MCF 10A (cell line): Measurements from ENCODE around the gene TRAPPC12. TPM values are rescaled to one million over a fixed set of nuclear protein-coding genes. Genes with fewer than 3 reads are reported as not detected.
A peak's percentile ranks its signal among the peaks of the same experiment; 100 is the strongest.

ENCODE experiments used
- BruUV-seq: library from RNA; stranded (reverse); fragments of 400-500 nt; replicated peaks from 2 replicates; lab custom pipeline; 2021; lab: Mats Ljungman, UMichigan
- CTCF ChIA-PET: fragments of 300-600 bp; sonication (Branson Sonifier 250); formaldehyde crosslinking; extraction: SDS; loops from one replicate; lab custom pipeline; 2021; ENCODE audit warnings: antibody characterized with exemption, inconsistent platforms; lab: Yijun Ruan, JAX
- POLR2A ChIA-PET: fragments of 300-600, 350-650 bp; sonication (Branson Sonifier 250); formaldehyde crosslinking; extraction: SDS; loops from one replicate; lab custom pipeline; 2020; ENCODE audit warnings: antibody characterized with exemption, inconsistent platforms; lab: Yijun Ruan, JAX
- DNase-seq: peaks from one replicate; pipeline ENCODE4 v3.0.0-alpha.2; 2018; ENCODE audit not compliant: unreplicated experiment
- H3K27ac Mint-ChIP-seq: one replicate; pipeline ENCODE4 v1.8.0; 2022; ENCODE audit warnings: mild to moderate bottlenecking, low read depth, mixed read lengths; ENCODE audit not compliant: unreplicated experiment
- H3K27me3 Mint-ChIP-seq: one replicate; pipeline ENCODE4 v1.8.0; 2022; ENCODE audit warnings: mixed read lengths; ENCODE audit not compliant: insufficient read depth, unreplicated experiment
- H3K36me3 Mint-ChIP-seq: one replicate; pipeline ENCODE4 v1.8.0; 2022; ENCODE audit warnings: mild to moderate bottlenecking, moderate library complexity, mixed read lengths; ENCODE audit not compliant: insufficient read depth, unreplicated experiment
- H3K4me1 Mint-ChIP-seq: one replicate; pipeline ENCODE4 v1.8.0; 2022; ENCODE audit warnings: mixed read lengths; ENCODE audit not compliant: insufficient read depth, unreplicated experiment
- H3K4me3 Mint-ChIP-seq: one replicate; pipeline ENCODE4 v1.8.0; 2022; ENCODE audit warnings: mild to moderate bottlenecking, moderate library complexity, mixed read lengths; ENCODE audit not compliant: unreplicated experiment
- H3K9me3 Mint-ChIP-seq: one replicate; pipeline ENCODE4 v1.8.0; 2022; ENCODE audit warnings: mixed read lengths; ENCODE audit not compliant: unreplicated experiment
- CTCF ChIP-seq: fragments of 200-600 bp; IDR thresholded peaks from one replicate; pipeline ENCODE4 v1.8.0; 2022; ENCODE audit warnings: antibody characterized with exemption, mild to moderate bottlenecking; ENCODE audit not compliant: unreplicated experiment
- intact Hi-C: fragments of 100-400 bp; cut with micrococcal nuclease; formaldehyde crosslinking; loops from 2 replicates; pipeline ENCODE4 v1.14.1; 2022
- total RNA-seq: library from RNA; stranded (reverse); gene quantifications from 2 replicates; pipeline ENCODE4 v1.2.3, GENCODE V29; 2022

Gene TRAPPC12
- total RNA-seq, 1 experiment from 2014 or later: 84.4 TPM

- no peak for DNase-seq
- ChIA-PET POLR2A (no interaction called here), CTCF (interaction anchor here (0.6 to 2.7 kb wide), 4 partner anchors 16 to 194 kb away, joined by 3 to 16 read pairs (median 4); no protein-coding TSS in a partner anchor)
- Mint-ChIP-seq H3K27me3 (no peaks in the 10 kb centered on the region), H3K36me3 (peaks cover 28% of the 10 kb centered on the region), H3K4me1 (no peaks in the 10 kb centered on the region), H3K27ac (peak overlapping the region; percentile 59), H3K4me3 (no peak overlapping the region), H3K9me3 (no peaks in the 10 kb centered on the region)
- TF ChIP-seq CTCF: no peak
- BruUV-seq: no TSS peak
- intact Hi-C loops: no loop called here
Observed at GRCh38 chr2:3457524-3458395, 78.3 kb downstream of the TRAPPC12 start.

GRCh38 chr2:3458396-3459184 lies 79.1 kb downstream of the TRAPPC12 start:
- Mint-ChIP-seq H3K9me3 (no peaks in the 10 kb centered on the region), H3K4me3 (no peak overlapping the region), H3K27ac (peak overlapping the region; percentile 59), H3K4me1 (no peaks in the 10 kb centered on the region), H3K27me3 (no peaks in the 10 kb centered on the region), H3K36me3 (peaks cover 36% of the 10 kb centered on the region)
- ChIA-PET POLR2A (interaction anchor here (2.5 kb wide), 1 partner anchor 73 kb away, joined by 5 read pairs; no protein-coding TSS in a partner anchor), CTCF (interaction anchor here (0.5 to 1.2 kb wide), 4 partner anchors 15 to 1421 kb away, joined by 3 to 9 read pairs (median 4); no protein-coding TSS in a partner anchor)
- no peak for TF ChIP-seq CTCF
- intact Hi-C loops: no loop called here
- BruUV-seq: no TSS peak
- DNase-seq: no peak

- POLR2A ChIA-PET: interaction anchor here (2.5 kb wide), 1 partner anchor 74 kb away, joined by 5 read pairs; no protein-coding TSS in a partner anchor
- H3K36me3 Mint-ChIP-seq: peaks cover 42% of the 10 kb centered on the region
- no peak overlapping the region for H3K27ac Mint-ChIP-seq
- no peaks in the 10 kb centered on the region for H3K27me3 Mint-ChIP-seq
- no peak for TF ChIP-seq CTCF
- intact Hi-C loops: no loop called here
- CTCF ChIA-PET: interaction anchor here (4.0 kb wide), 1 partner anchor 37 kb away, joined by 45 read pairs; no protein-coding TSS in a partner anchor
- H3K9me3 Mint-ChIP-seq: no peaks in the 10 kb centered on the region
- H3K4me3 Mint-ChIP-seq: no peak overlapping the region
- DNase-seq: no peak
- BruUV-seq: no TSS peak
- H3K4me1 Mint-ChIP-seq: peaks cover 5% of the 10 kb centered on the region
Observed at GRCh38 chr2:3459185-3460015, 79.9 kb downstream of the TRAPPC12 start.
